CD4-positive, alpha-beta T cell (primary cell): ENCODE results near the gene PIK3R1. TPM values are rescaled to one million over a fixed set of nuclear protein-coding genes. Genes with fewer than 3 reads are reported as not detected.

Source experiments
- ATAC-seq: fragments of 200-7000 bp; cut with Tn5 transposase; one replicate; pipeline ENCODE4 v1.10.0; 2022; ENCODE audit warnings: mild to moderate bottlenecking; ENCODE audit not compliant: poor library complexity
- CTCF ChIA-PET: fragments of 350-600 bp; sonication (Branson Sonifier 250); formaldehyde crosslinking; loops from one replicate; lab custom pipeline; 2021; ENCODE audit warnings: antibody characterized with exemption, inconsistent platforms; lab: Charles Lee
- POLR2A ChIA-PET: fragments of 350-600 bp; sonication (Branson Sonifier 250); formaldehyde crosslinking; loops from one replicate; lab custom pipeline; 2021; ENCODE audit warnings: antibody characterized with exemption, inconsistent platforms; lab: Charles Lee
- DNase-seq, 14 experiments: peaks; one replicate each; pipeline ENCODE4 v3.0.0-alpha.2; 2013 to 2020; ENCODE audit warnings: mixed read lengths in 2 of 14
- H3K27ac ChIP-seq, 2 donors: one replicate each; pipeline versions ENCODE4 v1.5.1 to v1.7.0; 2013; ENCODE audit warnings: low read length in 2 of 2, low read depth in 1 of 2, mild to moderate bottlenecking in 1 of 2
- H3K27me3 ChIP-seq, 2 experiments: 1 replicate in 1 of 2; 2 replicates in 1 of 2; pipeline versions ENCODE4 v1.6.1 to v1.7.0; 2013; ENCODE audit warnings: low read length in 2 of 2, control low read depth in 1 of 2, mild to moderate bottlenecking in 1 of 2, moderate library complexity in 1 of 2; ENCODE audit not compliant: insufficient read depth in 2 of 2, control insufficient read depth in 1 of 2
- H3K36me3 ChIP-seq: one replicate; pipeline ENCODE4 v1.6.1; 2013; ENCODE audit warnings: low read length, control low read depth; ENCODE audit not compliant: insufficient read depth
- H3K4me1 ChIP-seq: one replicate; pipeline ENCODE4 v1.6.1; 2013; ENCODE audit warnings: low read length, control low read depth; ENCODE audit not compliant: insufficient read depth
- H3K4me3 ChIP-seq: one replicate; pipeline ENCODE4 v1.5.1; 2013; ENCODE audit warnings: mild to moderate bottlenecking, low read length, moderate library complexity
- H3K9me3 ChIP-seq, 2 experiments: 1 replicate in 1 of 2; 2 replicates in 1 of 2; pipeline versions ENCODE4 v1.6.1 to v1.7.0; 2013; ENCODE audit warnings: low read length in 2 of 2, mild to moderate bottlenecking in 2 of 2, control low read depth in 1 of 2, moderate library complexity in 1 of 2; ENCODE audit not compliant: control insufficient read depth in 1 of 2, insufficient read depth in 1 of 2
- H3K27ac Mint-ChIP-seq: one replicate; pipeline ENCODE4 v1.8.0; 2020; ENCODE audit warnings: mixed read lengths
- H3K27me3 Mint-ChIP-seq: one replicate; pipeline ENCODE4 v1.8.0; 2021; ENCODE audit warnings: mixed read lengths
- H3K36me3 Mint-ChIP-seq: one replicate; pipeline ENCODE4 v1.8.0; 2021; ENCODE audit warnings: low read depth, mixed read lengths
- H3K4me1 Mint-ChIP-seq: one replicate; pipeline ENCODE4 v1.8.0; 2021; ENCODE audit warnings: low read depth, mixed read lengths
- H3K4me3 Mint-ChIP-seq: one replicate; pipeline ENCODE4 v1.8.0; 2020; ENCODE audit warnings: mild to moderate bottlenecking, mixed read lengths
- H3K9me3 Mint-ChIP-seq: one replicate; pipeline ENCODE4 v1.8.0; 2020; ENCODE audit warnings: mixed read lengths
- CTCF ChIP-seq: fragments of 200-600 bp; IDR thresholded peaks from one replicate; pipeline ENCODE4 v1.8.0; 2022; ENCODE audit warnings: antibody characterized with exemption, mild to moderate bottlenecking
- intact Hi-C, 2 experiments: fragments of 100-400 bp; cut with DNase I in 1 of 2; cut with micrococcal nuclease in 1 of 2; formaldehyde crosslinking; loops; one replicate each; pipeline versions ENCODE4 v1.15.1 to v1.9.0; 2023 to 2025; cut with DNase I, micrococcal nuclease
- total RNA-seq, 174 experiments: library from RNA in 2 of 174; stranded (reverse) in 2 of 174; gene quantifications; one replicate each; pipeline ENCODE4 v1.2.3 and lab custom pipeline; 2021 to 2026

The PIK3R1 gene
- total RNA-seq, 2 experiments from 2014 or later: 455 to 459 TPM

GRCh38 chr5:68282001-68282400 is 66.4 kb downstream of the PIK3R1 start:
- TF ChIP-seq CTCF: no peak
- Mint-ChIP-seq H3K4me1 (peaks cover 96% of the 10 kb centered on the region), H3K4me3 (peak overlapping the region; percentile 93), H3K36me3 (peaks cover 94% of the 10 kb centered on the region), H3K27ac (peak overlapping the region; percentile 91), H3K27me3 (no peaks in the 10 kb centered on the region), H3K9me3 (no peaks in the 10 kb centered on the region)
- H3K27ac ChIP-seq: peak overlapping the region; percentile 61 to 72
- peak overlapping the region; percentile 56 for H3K4me3 ChIP-seq
- ChIA-PET CTCF (no interaction called here), POLR2A (interaction anchor here (0.7 to 3.7 kb wide), 3 partner anchors 38 to 789 kb away, joined by 3 to 39 read pairs (median 3); partner anchors contain the start of gene PIK3R1)
- ATAC-seq: no peak
- DNase-seq: no peak
- H3K4me1 ChIP-seq: peaks cover 55% of the 10 kb centered on the region
- no peaks in the 10 kb centered on the region for H3K9me3 ChIP-seq
- H3K27me3 ChIP-seq: no peaks in the 10 kb centered on the region
- intact Hi-C loops: loop anchor here (5.0 to 10.0 kb wide), 5 partner anchors 65 to 1277 kb away; partner anchors contain the start of genes PIK3R1 (in 1 of the 2) and SLC30A5 (in 1 of the 2)
- peaks cover 67% of the 10 kb centered on the region for H3K36me3 ChIP-seq

GRCh38 chr5:68283766-68284165 is 68.2 kb downstream of the PIK3R1 start:
- no peak for ATAC-seq
- H3K27ac Mint-ChIP-seq: peak overlapping the region; percentile 91
- peak overlapping the region; percentile 93 for H3K4me3 Mint-ChIP-seq
- no peaks in the 10 kb centered on the region for H3K27me3 Mint-ChIP-seq
- no peaks in the 10 kb centered on the region for H3K9me3 ChIP-seq
- DNase-seq: no peak
- no peak for TF ChIP-seq CTCF
- intact Hi-C loops: loop anchor here (5.0 to 10.0 kb wide), 5 partner anchors 66 to 1279 kb away; partner anchors contain the start of genes PIK3R1 (in 1 of the 2) and SLC30A5 (in 1 of the 2)
- peaks cover 97% of the 10 kb centered on the region for H3K4me1 Mint-ChIP-seq
- ChIA-PET CTCF (interaction anchor here (0.9 kb wide), 1 partner anchor 14 kb away, joined by 3 read pairs; no protein-coding TSS in a partner anchor), POLR2A (interaction anchor here (2.2 kb wide), 1 partner anchor 68 kb away, joined by 11 read pairs; the partner anchor contains the start of gene PIK3R1)
- no peaks in the 10 kb centered on the region for H3K9me3 Mint-ChIP-seq
- H3K4me3 ChIP-seq: peak overlapping the region; percentile 56
- peak overlapping the region; percentile 6 to 11 for H3K27ac ChIP-seq
- peaks cover 93% of the 10 kb centered on the region for H3K36me3 Mint-ChIP-seq
- peaks cover 63% of the 10 kb centered on the region for H3K4me1 ChIP-seq
- H3K36me3 ChIP-seq: peaks cover 55% of the 10 kb centered on the region
- H3K27me3 ChIP-seq: no peaks in the 10 kb centered on the region

GRCh38 chr5:68285075-68285840 is 69.7 kb downstream of the PIK3R1 start:
- Histone ChIP-seq H3K27ac (peak overlapping the region in 1 of 2 donors; percentile 19), H3K36me3 (peaks cover 45% of the 10 kb centered on the region), H3K9me3 (no peaks in the 10 kb centered on the region), H3K4me3 (peak overlapping the region; percentile 11), H3K4me1 (peaks cover 58% of the 10 kb centered on the region), H3K27me3 (no peaks in the 10 kb centered on the region)
- H3K36me3 Mint-ChIP-seq: peaks cover 90% of the 10 kb centered on the region
- ATAC-seq: no peak
- intact Hi-C loops: loop anchor here (5.0 to 10.0 kb wide), 5 partner anchors 33 to 1280 kb away; partner anchors contain the start of gene SLC30A5 (in 1 of the 2)
- POLR2A ChIA-PET: interaction anchor here (1.9 to 3.5 kb wide), 4 partner anchors 30 to 149 kb away, joined by 7 to 18 read pairs (median 10); partner anchors contain the start of gene PIK3R1
- peak overlapping the region; percentile 94 for H3K4me3 Mint-ChIP-seq
- TF ChIP-seq CTCF: no peak
- peak in 1 of 14 experiments; percentile 43 for DNase-seq
- no peaks in the 10 kb centered on the region for H3K27me3 Mint-ChIP-seq
- no peaks in the 10 kb centered on the region for H3K9me3 Mint-ChIP-seq
- H3K27ac Mint-ChIP-seq: peak overlapping the region; percentile 91
- CTCF ChIA-PET: interaction anchor here (1.0 to 3.2 kb wide), 8 partner anchors 17 to 1119 kb away, joined by 3 to 14 read pairs (median 4); no protein-coding TSS in a partner anchor
- H3K4me1 Mint-ChIP-seq: peaks cover 97% of the 10 kb centered on the region
